Endodermal cell (in vitro differentiated cells): Measurements from ENCODE around the gene KDM5A. TPM values are rescaled to one million over a fixed set of nuclear protein-coding genes. Genes with fewer than 3 reads are reported as not detected.

Source experiments
- DNase-seq: peaks from one replicate; pipeline ENCODE4 v3.0.0-alpha.2; 2017
- H3K27ac ChIP-seq: 2 replicates; pipeline ENCODE4 v1.5.1; 2013; ENCODE audit warnings: mild to moderate bottlenecking, low read depth, low read length, moderate library complexity
- H3K27me3 ChIP-seq: 2 replicates; pipeline ENCODE4 v1.6.1; 2013; ENCODE audit warnings: mild to moderate bottlenecking, low read length, moderate library complexity; ENCODE audit not compliant: insufficient read depth, control insufficient read depth, poor library complexity, severe bottlenecking
- H3K36me3 ChIP-seq: 2 replicates; pipeline ENCODE4 v1.7.0; 2013; ENCODE audit warnings: mild to moderate bottlenecking, low read length, moderate library complexity; ENCODE audit not compliant: control insufficient read depth, insufficient read depth
- H3K4me1 ChIP-seq: one replicate; pipeline ENCODE4 v1.7.0; 2013; ENCODE audit warnings: low read length; ENCODE audit not compliant: control insufficient read depth, insufficient read depth
- H3K4me3 ChIP-seq: 2 replicates; pipeline ENCODE4 v1.5.1; 2013; ENCODE audit warnings: mild to moderate bottlenecking, low read length, moderate library complexity
- H3K9ac ChIP-seq: 2 replicates; pipeline ENCODE4 v1.6.1; 2013; ENCODE audit warnings: mild to moderate bottlenecking, low read length, moderate library complexity; ENCODE audit not compliant: poor library complexity, severe bottlenecking; ENCODE audit errors: extremely low read depth
- H3K9me3 ChIP-seq: 2 replicates; pipeline ENCODE4 v1.6.1; 2013; ENCODE audit warnings: mild to moderate bottlenecking, low read length, moderate library complexity; ENCODE audit not compliant: control insufficient read depth
- H3K27ac Mint-ChIP-seq: 2 replicates; pipeline ENCODE4 v1.8.0; 2020; ENCODE audit warnings: mixed read lengths
- H3K27me3 Mint-ChIP-seq: 2 replicates; pipeline ENCODE4 v1.8.0; 2021; ENCODE audit warnings: mild to moderate bottlenecking, mixed read lengths; ENCODE audit not compliant: insufficient read depth
- H3K36me3 Mint-ChIP-seq: 2 replicates; pipeline ENCODE4 v1.8.0; 2020; ENCODE audit warnings: low read depth, mixed read lengths
- H3K4me1 Mint-ChIP-seq: 2 replicates; pipeline ENCODE4 v1.8.0; 2020; ENCODE audit warnings: mixed read lengths
- H3K4me3 Mint-ChIP-seq: 2 replicates; pipeline ENCODE4 v1.8.0; 2020; ENCODE audit warnings: mild to moderate bottlenecking, moderate library complexity, mixed read lengths
- H3K9me3 Mint-ChIP-seq: 2 replicates; pipeline ENCODE4 v1.8.0; 2020; ENCODE audit warnings: mild to moderate bottlenecking, mixed read lengths
- WGBS, 2 experiments: methylation state at CpG; one replicate each; pipeline versions ENCODE4 v1.1.5 to v1.1.7; 2013; ENCODE audit warnings: missing lambda C conversion rate in 2 of 2, mixed read lengths in 1 of 2; ENCODE audit not compliant: insufficient coverage in 1 of 2, insufficient read length in 1 of 2; 5-methylcytosine and 5-hydroxymethylcytosine counted together
- total RNA-seq, 2 donors: library from RNA; stranded (reverse); fragmentation: NEBNext Ultra II Directional in 1 of 2; extraction: Animal tissue kit (Norgen Biotek cat#: 25700) in 1 of 2; gene quantifications; 2 replicates in 1 of 2; 3 replicates in 1 of 2; pipeline ENCODE4 v1.2.1, GENCODE V29; 2021
- TF ChIP-seq, protein P1 (sequence below): fragments of 200-600 bp; sonication (generic); conservative IDR thresholded peaks from 2 replicates; pipeline ENCODE4 v1.5.0; 2021; ENCODE audit warnings: antibody characterized with exemption, mild to moderate bottlenecking

Gene KDM5A
- total RNA-seq, 2 donors from 2014 or later = 59.9 to 157 TPM

DNA sequence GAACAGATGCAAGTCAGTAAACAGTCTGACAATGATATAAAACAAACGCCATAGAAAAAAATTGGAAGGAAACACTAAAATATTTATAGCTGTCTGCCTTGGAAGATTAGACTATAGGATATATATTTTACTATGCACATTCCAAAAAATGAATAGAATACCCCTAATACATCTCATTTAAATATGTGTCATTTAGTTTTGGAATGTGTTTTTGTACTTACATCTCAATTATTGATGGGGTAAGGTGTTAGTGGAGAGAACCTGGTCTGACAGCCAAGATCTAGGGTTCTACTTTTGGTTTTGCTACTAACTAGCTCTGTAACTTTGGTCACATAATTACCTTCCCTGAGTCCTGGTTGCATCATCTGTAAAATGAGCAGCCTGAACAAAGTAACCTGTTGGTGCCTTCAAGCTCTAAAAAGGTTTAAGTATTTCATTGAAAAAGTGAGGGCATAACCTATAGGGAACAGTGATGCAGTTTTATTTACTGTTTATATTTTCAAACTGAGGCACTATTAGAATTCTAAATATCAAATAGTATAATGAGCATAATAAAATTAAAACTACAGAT lies 97.9 kb downstream of the KDM5A start:
- Mint-ChIP-seq H3K27ac (no peak overlapping the region), H3K9me3 (no peaks in the 10 kb centered on the region), H3K4me3 (no peak overlapping the region), H3K36me3 (peaks cover 86% of the 10 kb centered on the region), H3K4me1 (no peaks in the 10 kb centered on the region), H3K27me3 (no peaks in the 10 kb centered on the region)
- peaks cover 7% of the 10 kb centered on the region for H3K9me3 ChIP-seq
- H3K36me3 ChIP-seq = peaks cover 79% of the 10 kb centered on the region
- TF ChIP-seq, protein P1, sequence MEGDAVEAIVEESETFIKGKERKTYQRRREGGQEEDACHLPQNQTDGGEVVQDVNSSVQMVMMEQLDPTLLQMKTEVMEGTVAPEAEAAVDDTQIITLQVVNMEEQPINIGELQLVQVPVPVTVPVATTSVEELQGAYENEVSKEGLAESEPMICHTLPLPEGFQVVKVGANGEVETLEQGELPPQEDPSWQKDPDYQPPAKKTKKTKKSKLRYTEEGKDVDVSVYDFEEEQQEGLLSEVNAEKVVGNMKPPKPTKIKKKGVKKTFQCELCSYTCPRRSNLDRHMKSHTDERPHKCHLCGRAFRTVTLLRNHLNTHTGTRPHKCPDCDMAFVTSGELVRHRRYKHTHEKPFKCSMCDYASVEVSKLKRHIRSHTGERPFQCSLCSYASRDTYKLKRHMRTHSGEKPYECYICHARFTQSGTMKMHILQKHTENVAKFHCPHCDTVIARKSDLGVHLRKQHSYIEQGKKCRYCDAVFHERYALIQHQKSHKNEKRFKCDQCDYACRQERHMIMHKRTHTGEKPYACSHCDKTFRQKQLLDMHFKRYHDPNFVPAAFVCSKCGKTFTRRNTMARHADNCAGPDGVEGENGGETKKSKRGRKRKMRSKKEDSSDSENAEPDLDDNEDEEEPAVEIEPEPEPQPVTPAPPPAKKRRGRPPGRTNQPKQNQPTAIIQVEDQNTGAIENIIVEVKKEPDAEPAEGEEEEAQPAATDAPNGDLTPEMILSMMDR = no peak
- H3K27ac ChIP-seq = no peak overlapping the region
- no peaks in the 10 kb centered on the region for H3K27me3 ChIP-seq
- no peak overlapping the region for H3K4me3 ChIP-seq
- DNase-seq = no peak
- H3K4me1 ChIP-seq = no peaks in the 10 kb centered on the region
- no peak overlapping the region for H3K9ac ChIP-seq
- WGBS, 2 experiments = 100% methylated on average over 1 of the region's 1 CpG; no CpG with 5 or more reads in 1 of the 2 experiments

DNA sequence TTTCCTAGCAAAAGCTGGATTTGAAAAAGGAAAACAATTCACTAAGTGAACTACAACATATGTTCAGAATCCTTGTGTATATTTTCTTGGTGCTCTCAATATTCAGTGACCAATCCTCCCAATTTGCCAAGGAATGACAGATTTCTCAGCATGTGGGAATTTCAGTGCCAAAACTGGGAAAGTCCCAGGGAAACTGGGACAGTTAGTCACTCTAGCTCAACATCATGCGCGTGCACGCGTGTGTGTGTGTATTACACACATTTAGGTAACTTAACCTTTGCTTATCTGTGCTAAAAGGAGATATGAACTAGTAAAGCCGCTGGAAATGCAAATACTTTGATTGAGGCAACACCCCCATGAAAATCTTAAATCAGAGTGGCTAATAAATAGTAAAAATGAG lies 100.4 kb downstream of the KDM5A start:
- TF ChIP-seq, protein P1 = no peak
- H3K36me3 ChIP-seq = peaks cover 78% of the 10 kb centered on the region
- peaks cover 7% of the 10 kb centered on the region for H3K9me3 ChIP-seq
- WGBS, 2 experiments = 92 to 97% methylated on average over 5 of the region's 5 CpGs
- DNase-seq = no peak
- H3K9ac ChIP-seq = no peak overlapping the region
- H3K4me3 ChIP-seq = no peak overlapping the region
- no peak overlapping the region for H3K27ac ChIP-seq
- H3K36me3 Mint-ChIP-seq = peaks cover 86% of the 10 kb centered on the region
- H3K27me3 Mint-ChIP-seq = no peaks in the 10 kb centered on the region
- H3K9me3 Mint-ChIP-seq = no peaks in the 10 kb centered on the region
- no peaks in the 10 kb centered on the region for H3K27me3 ChIP-seq
- no peak overlapping the region for H3K27ac Mint-ChIP-seq
- no peaks in the 10 kb centered on the region for H3K4me1 ChIP-seq
- H3K4me1 Mint-ChIP-seq = no peaks in the 10 kb centered on the region
- H3K4me3 Mint-ChIP-seq = no peak overlapping the region

DNA sequence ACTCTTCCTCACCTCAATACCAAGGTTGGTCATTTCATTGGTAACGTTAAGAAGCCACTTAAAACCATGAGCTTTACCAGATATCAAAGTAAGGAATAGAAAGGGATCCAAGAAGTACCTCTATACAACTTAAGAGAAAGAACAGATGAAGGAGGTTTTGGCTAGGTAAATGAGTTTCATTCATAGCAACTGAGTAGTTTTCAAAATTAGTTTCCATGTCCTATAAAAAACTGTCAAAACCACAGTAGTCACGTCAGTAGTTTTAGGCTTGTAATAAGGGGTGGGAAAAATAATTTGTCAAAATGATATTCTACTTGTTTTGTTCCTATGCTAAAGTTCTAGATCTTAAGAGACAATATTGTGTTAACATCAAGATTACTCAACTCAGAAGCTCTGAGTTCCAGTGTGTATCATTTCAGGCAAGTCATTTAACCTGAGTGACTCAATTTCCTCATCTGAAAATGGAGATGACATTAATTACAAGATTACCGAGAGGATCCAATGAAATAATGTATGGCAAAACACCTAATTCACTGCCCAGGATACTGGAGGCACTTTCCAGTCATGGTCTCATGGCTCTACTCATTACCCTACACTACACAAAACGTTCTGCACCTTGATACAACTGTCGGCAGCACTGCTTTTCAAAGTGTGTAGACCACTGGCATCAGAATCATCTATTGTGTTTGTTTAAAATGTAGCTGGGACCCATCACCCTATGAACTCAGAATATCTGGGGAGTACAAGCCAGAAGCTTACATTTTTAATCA lies 102.4 kb downstream of the KDM5A start:
- Histone ChIP-seq H3K9ac (no peak overlapping the region), H3K4me3 (no peak overlapping the region), H3K36me3 (peaks cover 76% of the 10 kb centered on the region), H3K27ac (no peak overlapping the region), H3K4me1 (no peaks in the 10 kb centered on the region), H3K27me3 (no peaks in the 10 kb centered on the region), H3K9me3 (peaks cover 7% of the 10 kb centered on the region)
- Mint-ChIP-seq H3K27me3 (no peaks in the 10 kb centered on the region), H3K27ac (no peak overlapping the region), H3K4me3 (no peak overlapping the region), H3K36me3 (peaks cover 74% of the 10 kb centered on the region), H3K4me1 (no peaks in the 10 kb centered on the region), H3K9me3 (no peaks in the 10 kb centered on the region)
- WGBS, 2 experiments = 83 to 92% methylated on average over 1 to 5 of the region's 5 CpGs
- TF ChIP-seq, protein P1 = no peak
- DNase-seq = no peak
